Activated naive CD4-positive, alpha-beta T cell treated with anti-CD3 and anti-CD28 coated beads, Interleukin-2, amount 50 U/mL, for 72 hours (primary cell): ENCODE results near the gene SPATA2L. TPM values are rescaled to one million over a fixed set of nuclear protein-coding genes. Genes with fewer than 3 reads are reported as not detected.
A peak's percentile ranks its signal among the peaks of the same experiment; 100 is the strongest.

Experiments
- ATAC-seq, 2 donors: fragments of 150-1000 bp; cut with Tn5 transposase; 2 replicates each; pipeline ENCODE4 v1.10.0; 2021; ENCODE audit warnings: mild to moderate bottlenecking in 2 of 2, moderate library complexity in 2 of 2
- DNase-seq, 2 donors: peaks; one replicate each; pipeline ENCODE4 v3.0.0; 2021 to 2022; ENCODE audit warnings: low spot score in 2 of 2
- H3K27ac Mint-ChIP-seq, 2 donors: one replicate each; pipeline ENCODE4 v1.8.0; 2022; ENCODE audit warnings: mild to moderate bottlenecking in 2 of 2, mixed read lengths in 2 of 2
- H3K36me3 Mint-ChIP-seq, 2 donors: one replicate each; pipeline ENCODE4 v1.8.0; 2022; ENCODE audit warnings: mixed read lengths in 2 of 2
- H3K9me3 Mint-ChIP-seq, 2 donors: one replicate each; pipeline ENCODE4 v1.8.0; 2022; ENCODE audit warnings: mixed read lengths in 2 of 2
- total RNA-seq, 2 donors: library from RNA; stranded (reverse); gene quantifications; one replicate each; pipeline ENCODE4 v1.2.3, GENCODE V29; 2022

Gene SPATA2L
- total RNA-seq, 2 donors from 2014 or later, result 1.3 to 7.0 TPM

GRCh38 chr16:89658221-89658879 is 43.2 kb downstream of the SPATA2L start:
- peak overlapping the region; percentile 83 to 96 for H3K27ac Mint-ChIP-seq
- peak in 1 of 2 donors; percentile 25 for ATAC-seq
- DNase-seq, result peak in 1 of 2 donors; percentile 45
- no peaks in the 10 kb centered on the region for H3K9me3 Mint-ChIP-seq
- peaks cover 31 to 40% of the 10 kb centered on the region in 2 donors for H3K36me3 Mint-ChIP-seq

- ATAC-seq (peak; percentile 93 to 95), DNase-seq (peak; percentile 95 to 97)
- H3K27ac Mint-ChIP-seq, result peak within 1 kb of the TSS; percentile 83 to 96
- no peaks in the 10 kb centered on the region for H3K9me3 Mint-ChIP-seq
- H3K36me3 Mint-ChIP-seq, result peaks cover 31 to 40% of the 10 kb centered on the region in 2 donors
These were observed 43.9 kb downstream of the SPATA2L start, which contains the start of the genes CHMP1A and SPATA33 for GRCh38 chr16:89657442-89658220. Gene CHMP1A, minus strand, starts transcription at chr16:89657708. Its CDS starts 120 bp downstream, at chr16:89657588. Gene SPATA33, plus strand, starts transcription at chr16:89657836. Its CDS starts 76 bp downstream, at chr16:89657912.

GRCh38 chr16:89656435-89657121 is 44.9 kb downstream of the SPATA2L start:
- DNase-seq (no peak), ATAC-seq (no peak)
- no peaks in the 10 kb centered on the region for H3K9me3 Mint-ChIP-seq
- H3K27ac Mint-ChIP-seq, result peak overlapping the region; percentile 83 to 92
- peaks cover 31% of the 10 kb centered on the region in 2 donors for H3K36me3 Mint-ChIP-seq

- H3K27ac Mint-ChIP-seq, result peak overlapping the region; percentile 83 to 92
- no peaks in the 10 kb centered on the region for H3K9me3 Mint-ChIP-seq
- DNase-seq (no peak), ATAC-seq (no peak)
- H3K36me3 Mint-ChIP-seq, result peaks cover 17% of the 10 kb centered on the region in 2 donors
These were observed 46.4 kb downstream of the SPATA2L start for GRCh38 chr16:89655062-89655643.

GRCh38 chr16:89653656-89654295 is 47.7 kb downstream of the SPATA2L start:
- Mint-ChIP-seq H3K36me3 (peaks cover 10 to 11% of the 10 kb centered on the region in 2 donors), H3K9me3 (no peaks in the 10 kb centered on the region), H3K27ac (peak overlapping the region; percentile 24 to 91)
- DNase-seq (no peak), ATAC-seq (no peak)

- ATAC-seq, result no peak
- DNase-seq, result no peak
- Mint-ChIP-seq H3K36me3 (no peaks in the 10 kb centered on the region), H3K9me3 (no peaks in the 10 kb centered on the region), H3K27ac (no peak overlapping the region)
These were observed 49.9 kb downstream of the SPATA2L start for GRCh38 chr16:89651584-89651983.

GRCh38 chr16:89646906-89647305 is 54.6 kb downstream of the SPATA2L start:
- peaks cover 0 to 5% of the 10 kb centered on the region in 2 donors for H3K36me3 Mint-ChIP-seq
- H3K27ac Mint-ChIP-seq, result peak overlapping the region in 1 of 2 donors; percentile 44
- no peak for ATAC-seq
- DNase-seq, result no peak
- no peaks in the 10 kb centered on the region for H3K9me3 Mint-ChIP-seq

Other genes with a start within 250 kb of the SPATA2L start
- gene ANKRD11, start 211.1 kb downstream of the SPATA2L start, total RNA-seq, result 100 to 1,000 TPM; 130 to 165 TPM
- gene SPG7, start 193.3 kb downstream of the SPATA2L start, total RNA-seq, result 100 to 1,000 TPM in 1 of 2 donors, 10 to 100 TPM in 1; 97.7 to 114 TPM
- 1,000 to 10,000 TPM; 2,832 to 2,975 TPM for gene RPL13, start 141.0 kb downstream of the SPATA2L start, total RNA-seq
- 10 to 100 TPM in 1 of 2 donors, 1 to 10 TPM in 1; 2.8 to 28.2 TPM for gene CPNE7, start 125.9 kb downstream of the SPATA2L start, total RNA-seq
- gene DPEP1, start 88.1 kb downstream of the SPATA2L start, total RNA-seq, result not detected
- gene CHMP1A, start 44.0 kb downstream of the SPATA2L start, total RNA-seq, result 10 to 100 TPM; 61.0 to 73.4 TPM
- 10 to 100 TPM in 1 of 2 donors, 1 to 10 TPM in 1; 8.0 to 18.2 TPM for gene SPATA33, start 43.9 kb downstream of the SPATA2L start, total RNA-seq
- 100 to 1,000 TPM in 1 of 2 donors, 10 to 100 TPM in 1; 97.3 to 151 TPM for gene CDK10, start 15.0 kb downstream of the SPATA2L start, total RNA-seq
- gene VPS9D1, start 19.2 kb upstream of the SPATA2L start, total RNA-seq, result 1 to 10 TPM; 2.2 to 2.4 TPM
- 10 to 100 TPM; 18.1 to 28.3 TPM for gene ZNF276, start 19.8 kb upstream of the SPATA2L start, total RNA-seq
- 100 to 1,000 TPM; 123 to 194 TPM for gene FANCA, start 114.9 kb upstream of the SPATA2L start, total RNA-seq
- gene SPIRE2, start 126.8 kb upstream of the SPATA2L start, total RNA-seq, result 1 to 10 TPM; 1.9 to 2.6 TPM
- gene TCF25, start 171.9 kb upstream of the SPATA2L start, total RNA-seq, result 100 to 1,000 TPM; 167 to 235 TPM
- 1 to 10 TPM; 4.6 to 5.1 TPM for gene MC1R, start 217.2 kb upstream of the SPATA2L start, total RNA-seq
- gene TUBB3, start 221.6 kb upstream of the SPATA2L start, total RNA-seq, result 10 to 100 TPM in 1 of 2 donors, not detected in 1; 10.2 TPM
- gene DEF8, start 247.1 kb upstream of the SPATA2L start, total RNA-seq, result 10 to 100 TPM in 1 of 2 donors, 1 to 10 TPM in 1; 5.1 to 22.8 TPM